OCI-LY1 (cell line): ENCODE results near the gene GNG5.

ENCODE experiments used
- H2AFZ ChIP-seq: fragments of 200-600 bp; sonication (generic), shearing (Covaris generic); 2 replicates; pipeline ENCODE4 v1.6.0; 2014; ENCODE audit warnings: antibody characterized with exemption, mild to moderate bottlenecking, low read length
- H3F3A ChIP-seq: fragments of 200-600 bp; sonication (generic), shearing (Covaris generic); 2 replicates; pipeline ENCODE4 v1.6.0; 2014; ENCODE audit warnings: mild to moderate bottlenecking, antibody characterized with exemption, low read length, moderate library complexity; ENCODE audit not compliant: insufficient read depth
- H3K27ac ChIP-seq: fragments of 200-600 bp; sonication (generic); 2 replicates; pipeline ENCODE4 v1.5.1; 2014; ENCODE audit warnings: low read length, mixed run types, mild to moderate bottlenecking, low read depth; ENCODE audit not compliant: poor library complexity, severe bottlenecking
- H3K27me3 ChIP-seq: fragments of 200-600 bp; sonication (generic); 2 replicates; pipeline ENCODE4 v1.6.0; 2014; ENCODE audit warnings: antibody characterized with exemption, mild to moderate bottlenecking, low read length, moderate library complexity; ENCODE audit not compliant: insufficient read depth
- H3K36me3 ChIP-seq: fragments of 200-600 bp; sonication (generic); 2 replicates; pipeline ENCODE4 v1.6.1; 2014; ENCODE audit warnings: mild to moderate bottlenecking, antibody characterized with exemption, low read length, moderate library complexity, mixed read lengths; ENCODE audit not compliant: insufficient read depth
- H3K4me1 ChIP-seq: fragments of 200-600 bp; sonication (generic); 2 replicates; pipeline ENCODE4 v1.5.1; 2014; ENCODE audit warnings: mild to moderate bottlenecking, low read length, moderate library complexity; ENCODE audit not compliant: insufficient read depth, severe bottlenecking
- H3K4me2 ChIP-seq: fragments of 200-600 bp; sonication (generic), shearing (Covaris generic); 2 replicates; pipeline ENCODE4 v1.6.1; 2014; ENCODE audit warnings: low read length
- H3K4me3 ChIP-seq: fragments of 200-600 bp; sonication (generic); 2 replicates; pipeline ENCODE4 v1.5.1; 2014; ENCODE audit warnings: low read length, low read depth, mild to moderate bottlenecking, mixed read lengths; ENCODE audit not compliant: poor library complexity, severe bottlenecking
- H3K79me2 ChIP-seq: fragments of 200-600 bp; shearing (Covaris generic); 2 replicates; pipeline ENCODE4 v1.6.1; 2016; ENCODE audit warnings: mixed run types, low read length, mixed read lengths; ENCODE audit not compliant: insufficient read depth
- H3K9ac ChIP-seq: fragments of 200-600 bp; sonication (generic), shearing (Covaris generic); 2 replicates; pipeline ENCODE4 v1.6.1; 2014; ENCODE audit warnings: mild to moderate bottlenecking, low read length, mixed read lengths
- H3K9me2 ChIP-seq: fragments of 200-600 bp; sonication (generic), shearing (Covaris generic); 2 replicates; pipeline ENCODE4 v1.6.1; 2014; ENCODE audit warnings: low read depth, mild to moderate bottlenecking, low read length, mixed read lengths
- H3K9me3 ChIP-seq: fragments of 200-600 bp; shearing (Covaris generic); 2 replicates; pipeline ENCODE4 v1.6.1; 2014; ENCODE audit warnings: low read length, mixed read lengths
- H4K20me1 ChIP-seq: fragments of 200-600 bp; sonication (generic), shearing (Covaris generic); 2 replicates; pipeline ENCODE4 v1.6.0; 2016; ENCODE audit warnings: mild to moderate bottlenecking, low read length; ENCODE audit not compliant: insufficient read depth
- CTCF ChIP-seq: fragments of 200-600 bp; sonication (generic), shearing (Covaris generic); IDR thresholded peaks from 2 replicates; pipeline ENCODE4 v1.5.1; 2017; ENCODE audit warnings: mild to moderate bottlenecking, antibody characterized with exemption, low read length, moderate library complexity, mixed read lengths
- EZH2 ChIP-seq: fragments of 200-600 bp; sonication (generic), shearing (Covaris generic); IDR thresholded peaks from 2 replicates; pipeline ENCODE4 v1.8.0; 2017; ENCODE audit warnings: borderline replicate concordance, mixed run types, mild to moderate bottlenecking, antibody characterized with exemption, low read length, moderate library complexity, mixed read lengths

The GNG5 gene

DNA sequence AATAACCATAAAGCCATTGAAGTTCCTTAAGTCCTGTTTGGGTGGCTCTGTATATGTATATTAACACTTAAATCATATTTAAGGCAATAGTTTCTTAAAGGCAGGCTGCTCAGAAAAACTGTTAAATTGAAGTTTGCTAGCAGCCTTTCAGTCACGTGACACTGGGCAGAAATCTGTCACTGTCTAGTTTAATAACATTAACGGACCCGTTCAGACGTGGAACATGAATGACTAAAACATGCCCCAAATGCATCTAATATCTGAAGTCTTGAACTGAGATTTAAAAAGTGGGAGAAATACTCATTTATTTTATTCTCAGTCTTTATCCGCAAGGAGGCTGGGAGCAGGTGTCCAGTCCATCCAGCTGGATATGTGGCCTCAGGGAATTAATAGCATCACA is 3.5 kb downstream of the GNG5 start:
- Histone ChIP-seq H3K4me3 (no peak overlapping the region), H3K9me3 (no peaks in the 10 kb centered on the region), H3K9me2 (no peaks in the 10 kb centered on the region), H3K4me1 (peaks cover 35% of the 10 kb centered on the region), H3K27me3 (no peaks in the 10 kb centered on the region), H3F3A (no peaks in the 10 kb centered on the region), H3K9ac (no peak overlapping the region; the same call in 1 of the 2 replicates), H3K36me3 (peaks cover 36% of the 10 kb centered on the region), H4K20me1 (no peaks in the 10 kb centered on the region), H3K4me2 (peak overlapping the region; percentile 91; the same call in 1 of the 2 replicates), H2AFZ (no peak overlapping the region), H3K27ac (no peak overlapping the region), H3K79me2 (peaks cover 34% of the 10 kb centered on the region)
- TF ChIP-seq EZH2 (no peak), CTCF (no peak)

DNA sequence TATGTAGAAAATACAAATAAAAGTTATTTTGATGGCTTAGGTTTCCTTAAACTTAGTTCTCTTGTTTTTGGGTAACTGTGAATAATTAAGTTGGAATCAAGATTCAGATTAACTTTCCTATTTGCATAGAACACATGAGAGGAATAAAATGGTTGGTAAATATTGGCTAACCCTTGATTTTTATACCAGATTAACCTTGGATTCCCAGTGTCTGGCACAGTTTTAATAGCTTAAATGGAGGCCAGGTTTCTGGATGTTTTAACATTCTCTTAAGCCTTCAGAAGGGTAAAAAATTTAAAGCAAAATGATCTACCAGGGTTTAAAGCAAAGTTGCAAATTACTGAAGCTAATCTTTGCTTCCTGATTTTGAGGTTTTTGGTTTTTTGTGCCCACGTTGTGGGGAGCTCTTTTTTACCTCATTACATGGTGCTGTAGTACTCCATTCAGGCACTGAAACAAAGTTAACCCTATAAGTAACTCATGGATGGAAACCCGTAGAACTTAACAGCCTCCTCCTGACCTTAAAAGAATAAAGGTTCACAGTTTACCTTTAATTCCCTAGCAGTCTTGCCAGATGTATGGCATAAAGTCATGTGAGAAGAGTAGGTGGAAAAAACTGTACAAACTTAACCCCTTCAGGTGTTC is 8.6 kb downstream of the GNG5 start:
- no peaks in the 10 kb centered on the region for H3K9me2 ChIP-seq
- H4K20me1 ChIP-seq, result no peaks in the 10 kb centered on the region
- H3K4me2 ChIP-seq, result no peak overlapping the region
- TF ChIP-seq EZH2 (no peak), CTCF (no peak)
- peaks cover 86% of the 10 kb centered on the region for H3K36me3 ChIP-seq
- no peak overlapping the region for H2AFZ ChIP-seq
- H3K9ac ChIP-seq, result no peak overlapping the region
- peaks cover 6% of the 10 kb centered on the region for H3K79me2 ChIP-seq
- peaks cover 1% of the 10 kb centered on the region for H3K4me1 ChIP-seq
- H3K27me3 ChIP-seq, result no peaks in the 10 kb centered on the region
- H3K4me3 ChIP-seq, result no peak overlapping the region
- H3K9me3 ChIP-seq, result no peaks in the 10 kb centered on the region
- no peaks in the 10 kb centered on the region for H3F3A ChIP-seq
- H3K27ac ChIP-seq, result no peak overlapping the region

DNA sequence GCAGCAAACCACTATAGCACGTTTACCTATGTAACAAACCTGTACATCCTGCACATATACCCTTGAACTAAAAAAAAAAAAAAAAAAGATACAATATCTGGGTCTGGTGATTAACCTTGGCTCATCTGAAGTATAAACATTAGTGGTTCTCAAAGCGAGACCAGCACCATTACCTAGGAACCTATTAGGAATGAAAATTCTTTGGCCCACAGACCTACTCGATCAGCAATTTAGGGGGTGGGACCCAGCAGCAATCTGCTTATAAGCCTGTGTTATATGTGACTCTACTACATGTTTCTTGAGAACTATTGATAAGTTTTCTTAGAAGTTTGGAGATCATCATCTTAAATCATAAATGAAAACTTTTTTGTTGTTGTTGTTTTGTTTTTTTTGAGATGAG is 9.9 kb downstream of the GNG5 start:
- H3K9me2 ChIP-seq, result no peaks in the 10 kb centered on the region
- H3K4me3 ChIP-seq, result no peak overlapping the region
- no peaks in the 10 kb centered on the region for H3K4me1 ChIP-seq
- H3K27me3 ChIP-seq, result no peaks in the 10 kb centered on the region
- H3K36me3 ChIP-seq, result peaks cover 97% of the 10 kb centered on the region
- no peak for TF ChIP-seq CTCF
- no peak for TF ChIP-seq EZH2
- no peaks in the 10 kb centered on the region for H3K9me3 ChIP-seq
- no peak overlapping the region for H3K4me2 ChIP-seq
- no peak overlapping the region for H3K27ac ChIP-seq
- no peaks in the 10 kb centered on the region for H3F3A ChIP-seq
- H2AFZ ChIP-seq, result no peak overlapping the region
- H3K79me2 ChIP-seq, result no peaks in the 10 kb centered on the region; the same call in 1 of the 2 replicates
- H4K20me1 ChIP-seq, result no peaks in the 10 kb centered on the region
- H3K9ac ChIP-seq, result no peak overlapping the region
